Measurements from ENCODE around the gene LRMDA.

Gene LRMDA

DNA sequence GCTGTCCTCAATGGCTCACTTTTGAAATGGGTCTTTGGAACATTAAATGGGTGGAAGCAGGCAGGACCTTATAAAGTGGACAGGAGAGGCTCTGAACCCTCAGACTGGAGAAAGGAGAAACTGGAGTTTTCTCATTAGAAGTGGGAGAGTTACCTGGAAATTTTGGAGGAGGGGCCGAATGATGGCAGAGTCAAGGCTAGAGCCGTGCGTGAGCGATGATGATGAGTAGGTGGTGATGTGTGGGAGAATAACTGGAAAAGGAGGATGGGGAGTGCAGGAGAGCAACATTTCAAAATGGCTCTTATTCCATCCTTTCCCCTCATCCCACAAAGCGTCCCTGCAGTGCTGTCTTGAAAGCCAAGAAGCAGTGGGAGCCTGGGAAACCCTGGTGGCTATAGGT, 274.0 kb downstream of the LRMDA start:
- H3K4me3 ChIP-seq (ENCODE audit: low read length) = no peak overlapping the region
- TF ChIP-seq, protein P1, sequence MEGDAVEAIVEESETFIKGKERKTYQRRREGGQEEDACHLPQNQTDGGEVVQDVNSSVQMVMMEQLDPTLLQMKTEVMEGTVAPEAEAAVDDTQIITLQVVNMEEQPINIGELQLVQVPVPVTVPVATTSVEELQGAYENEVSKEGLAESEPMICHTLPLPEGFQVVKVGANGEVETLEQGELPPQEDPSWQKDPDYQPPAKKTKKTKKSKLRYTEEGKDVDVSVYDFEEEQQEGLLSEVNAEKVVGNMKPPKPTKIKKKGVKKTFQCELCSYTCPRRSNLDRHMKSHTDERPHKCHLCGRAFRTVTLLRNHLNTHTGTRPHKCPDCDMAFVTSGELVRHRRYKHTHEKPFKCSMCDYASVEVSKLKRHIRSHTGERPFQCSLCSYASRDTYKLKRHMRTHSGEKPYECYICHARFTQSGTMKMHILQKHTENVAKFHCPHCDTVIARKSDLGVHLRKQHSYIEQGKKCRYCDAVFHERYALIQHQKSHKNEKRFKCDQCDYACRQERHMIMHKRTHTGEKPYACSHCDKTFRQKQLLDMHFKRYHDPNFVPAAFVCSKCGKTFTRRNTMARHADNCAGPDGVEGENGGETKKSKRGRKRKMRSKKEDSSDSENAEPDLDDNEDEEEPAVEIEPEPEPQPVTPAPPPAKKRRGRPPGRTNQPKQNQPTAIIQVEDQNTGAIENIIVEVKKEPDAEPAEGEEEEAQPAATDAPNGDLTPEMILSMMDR (conservative IDR thresholded peaks at IDR 0.05; ENCODE audit: low read length) = no peak
- DNase-seq (ENCODE audit: low read depth) = no peak

DNA sequence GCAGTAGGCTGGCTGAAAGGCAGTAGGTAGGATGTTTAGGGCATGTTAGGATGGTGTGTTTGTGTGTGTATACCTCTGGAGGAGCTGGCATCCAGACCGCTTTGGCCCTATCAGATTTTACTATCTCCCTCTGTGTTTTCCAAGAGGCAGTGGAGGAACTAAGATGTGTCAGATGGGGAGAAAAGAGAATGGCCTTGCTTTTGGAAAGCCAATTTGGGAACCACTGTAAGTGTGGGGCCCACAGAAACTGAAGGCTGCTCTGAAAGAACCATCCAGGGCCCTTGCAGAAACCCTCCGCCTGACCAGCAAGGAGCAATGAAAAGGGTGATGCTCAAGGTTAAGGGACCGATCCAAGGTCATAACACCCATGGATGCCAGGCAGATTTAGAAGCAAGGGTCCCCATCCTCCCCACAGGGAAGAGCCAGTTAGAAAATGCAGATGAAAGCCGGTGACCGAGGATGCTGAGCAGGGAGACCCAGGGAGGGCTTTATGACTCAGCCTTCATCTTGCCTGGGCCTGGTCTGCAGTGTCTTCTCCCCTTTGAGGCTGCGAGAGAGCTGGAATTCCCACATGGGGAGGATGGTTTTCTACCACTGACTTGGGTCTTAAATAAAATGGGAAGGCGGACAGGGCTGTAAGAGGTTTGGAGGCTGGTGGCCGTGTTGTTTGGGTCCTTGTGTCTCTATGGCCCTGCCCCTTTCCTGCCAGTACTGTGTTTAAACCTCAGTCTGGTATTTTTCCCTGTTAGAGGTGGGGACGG, 275.8 kb downstream of the LRMDA start:
- no peak for DNase-seq (ENCODE audit: low read depth)
- no peak overlapping the region for H3K4me3 ChIP-seq (ENCODE audit: low read length)
- TF ChIP-seq, protein P1 (conservative IDR thresholded peaks at IDR 0.05; ENCODE audit: low read length) = no peak

DNA sequence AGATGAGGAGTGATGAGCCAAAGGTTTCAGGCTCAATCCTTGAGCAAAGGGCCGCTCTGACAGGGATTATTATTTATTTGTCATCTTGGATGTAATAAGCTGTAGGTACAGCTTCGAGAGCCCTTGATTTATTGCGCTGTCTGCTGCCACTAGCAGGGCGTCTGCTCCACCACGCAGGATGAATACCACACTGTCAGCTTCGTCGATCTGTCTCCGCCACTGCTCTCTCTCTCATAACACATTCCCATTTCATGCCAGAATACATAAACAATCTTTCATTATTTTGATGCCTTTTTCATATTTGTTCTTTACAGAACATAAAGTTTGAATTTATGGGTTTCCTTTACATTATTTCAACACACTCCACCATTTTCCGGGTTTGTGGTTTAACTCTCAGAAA, 276.6 kb downstream of the LRMDA start:
- TF ChIP-seq, protein P1 (conservative IDR thresholded peaks at IDR 0.05; ENCODE audit: low read length) = no peak
- DNase-seq (ENCODE audit: low read depth) = no peak
- H3K4me3 ChIP-seq (ENCODE audit: low read length) = no peak overlapping the region

DNA sequence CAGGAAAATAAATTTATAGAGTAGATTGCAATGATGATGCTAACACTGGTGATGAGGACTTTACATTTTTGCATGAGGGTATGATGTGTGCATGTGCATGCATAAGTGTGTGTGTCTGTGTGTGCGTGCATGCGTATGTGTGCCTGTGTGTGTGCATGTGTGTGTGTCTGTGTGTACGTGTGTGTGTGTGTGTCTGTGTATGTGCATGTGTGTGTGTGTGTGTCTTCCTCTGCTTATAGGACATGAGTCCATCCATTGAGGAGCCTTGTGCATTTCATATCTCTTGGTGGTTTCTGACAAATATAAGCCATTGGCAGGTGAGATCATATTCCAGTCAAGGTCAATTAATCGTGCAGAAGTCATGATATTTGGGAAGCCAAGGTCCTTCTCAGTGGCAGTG, 277.8 kb downstream of the LRMDA start:
- TF ChIP-seq, protein P1 (conservative IDR thresholded peaks at IDR 0.05; ENCODE audit: low read length) = no peak
- no peak overlapping the region for H3K4me3 ChIP-seq (ENCODE audit: low read length)
- DNase-seq (ENCODE audit: low read depth) = no peak

DNA sequence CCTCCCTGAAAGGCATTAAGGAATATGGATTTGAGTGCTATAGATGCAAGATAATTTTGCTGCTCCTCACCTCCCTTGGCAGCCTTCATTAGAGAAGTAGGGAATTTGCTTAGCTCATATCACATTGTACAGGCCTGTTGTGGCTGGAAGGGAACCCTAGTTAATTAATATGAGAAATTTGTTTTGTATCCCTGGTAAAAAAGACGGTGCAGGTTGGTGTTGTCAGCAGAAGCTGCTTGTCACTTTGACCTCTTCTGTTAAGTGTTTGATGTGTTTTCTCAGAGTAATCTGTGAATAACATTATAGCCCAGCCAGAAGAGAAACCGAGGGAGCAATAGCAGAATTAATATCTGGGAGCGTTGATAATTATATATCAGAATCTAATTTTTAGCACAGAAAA, 278.4 kb downstream of the LRMDA start:
- no peak overlapping the region for H3K4me3 ChIP-seq (ENCODE audit: low read length)
- TF ChIP-seq, protein P1 (conservative IDR thresholded peaks at IDR 0.05; ENCODE audit: low read length) = no peak
- no peak for DNase-seq (ENCODE audit: low read depth)

DNA sequence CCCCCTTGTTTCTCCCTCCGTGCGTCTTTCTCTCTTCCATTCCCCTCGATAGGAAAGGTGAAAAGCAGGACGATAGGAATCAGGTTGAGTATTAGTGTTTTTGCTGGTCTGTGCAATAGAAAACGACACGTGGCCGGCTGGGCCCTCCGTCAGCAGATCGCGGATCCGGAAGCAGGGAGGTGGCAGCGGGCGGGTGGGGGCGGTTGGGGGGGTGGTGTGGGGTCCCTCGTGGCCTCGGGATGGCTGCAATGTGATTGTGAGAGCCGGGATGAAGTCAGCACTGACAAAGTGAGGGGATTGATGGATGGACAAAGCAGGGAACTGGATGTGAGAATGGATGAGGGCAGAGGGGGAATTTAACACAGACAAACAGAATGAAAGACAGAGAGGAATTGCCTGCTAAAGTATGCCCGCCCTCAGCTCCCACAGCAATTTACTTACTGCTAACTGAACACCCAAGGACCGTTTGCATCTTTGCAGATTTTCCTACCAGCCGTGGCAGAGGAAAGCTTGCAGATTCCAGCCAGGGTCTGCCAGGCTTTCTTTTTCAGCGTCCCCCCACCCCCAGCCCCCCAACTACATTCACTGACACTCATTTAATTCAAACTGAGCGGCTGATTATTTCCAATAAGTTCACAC, 280.9 kb downstream of the LRMDA start:
- DNase-seq (ENCODE audit: low read depth) = no peak
- TF ChIP-seq, protein P1 (conservative IDR thresholded peaks at IDR 0.05; ENCODE audit: low read length) = no peak
- no peak overlapping the region for H3K4me3 ChIP-seq (ENCODE audit: low read length)

DNA sequence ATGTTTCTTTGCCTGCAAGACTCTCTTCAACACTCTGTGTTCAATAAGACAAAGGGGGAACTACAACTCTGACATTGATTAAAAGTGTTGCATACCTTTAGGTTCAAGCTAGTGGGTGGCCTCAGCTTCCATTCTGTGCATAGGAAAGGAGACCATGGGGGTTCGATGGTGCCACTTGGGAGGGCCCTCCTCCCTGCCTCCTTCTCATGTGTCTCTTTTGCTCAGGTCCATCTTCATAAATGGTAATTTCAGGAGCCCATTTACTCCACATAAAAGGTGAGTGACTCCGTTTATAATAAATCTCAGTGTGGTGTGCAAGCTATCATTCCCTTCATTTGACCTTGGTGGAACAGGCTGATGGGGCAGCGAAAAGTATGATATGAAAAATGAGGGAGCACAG, 285.1 kb downstream of the LRMDA start:
- TF ChIP-seq, protein P1 (conservative IDR thresholded peaks at IDR 0.05; ENCODE audit: low read length) = no peak
- no peak for DNase-seq (ENCODE audit: low read depth)
- H3K4me3 ChIP-seq (ENCODE audit: low read length) = no peak overlapping the region

Measured in AG10803 (cell line).